B cell (primary cell): ENCODE data around the gene EMID1. TPM values are rescaled to one million over a fixed set of nuclear protein-coding genes. Genes with fewer than 3 reads are reported as not detected.

Source experiments
- ATAC-seq: fragments of 200-7000 bp; cut with Tn5 transposase; one replicate; pipeline ENCODE4 v1.10.0; 2021; ENCODE audit warnings: low read depth, mild to moderate bottlenecking, moderate number of reproducible peaks, moderate library complexity
- CTCF ChIA-PET: fragments of 350-600 bp; sonication (Branson Sonifier 250); formaldehyde crosslinking; loops from one replicate; lab custom pipeline; 2021; ENCODE audit warnings: antibody characterized with exemption, inconsistent platforms; lab: Charles Lee
- POLR2A ChIA-PET: fragments of 350-600 bp; sonication (Branson Sonifier 250); formaldehyde crosslinking; loops from one replicate; lab custom pipeline; 2021; ENCODE audit warnings: antibody characterized with exemption; lab: Charles Lee
- DNase-seq: peaks from one replicate; pipeline ENCODE4 v3.0.0; 2013
- H2AFZ ChIP-seq: 2 replicates; pipeline ENCODE4 v1.6.1; 2012; ENCODE audit warnings: mild to moderate bottlenecking, low read depth, low read length; ENCODE audit not compliant: insufficient read depth, poor library complexity, severe bottlenecking
- H3K27ac ChIP-seq, 2 donors: 1 replicate in 1 of 2; 2 replicates in 1 of 2; pipeline ENCODE4 v1.5.1; 2012 to 2013; ENCODE audit warnings: low read length in 2 of 2, mild to moderate bottlenecking in 2 of 2, moderate library complexity in 1 of 2
- H3K27me3 ChIP-seq, 4 experiments: fragments of 200-600 bp in 1 of 4; sonication (generic) in 1 of 4; replicated peaks in 1 of 4; 1 replicate in 2 of 4; 2 replicates in 2 of 4; pipeline versions ENCODE4 v1.6.1 to v1.7.0; 2013 to 2016; ENCODE audit warnings: low read length in 3 of 4, mild to moderate bottlenecking in 2 of 4, mixed read lengths in 1 of 4, moderate library complexity in 1 of 4; ENCODE audit not compliant: insufficient read depth in 4 of 4, control insufficient read depth in 3 of 4; ENCODE audit errors: control extremely low read depth in 1 of 4
- H3K36me3 ChIP-seq, 2 experiments: replicated peaks in 1 of 2; 1 replicate in 1 of 2; 2 replicates in 1 of 2; pipeline versions ENCODE4 v1.6.1 to v1.7.1; 2013; ENCODE audit warnings: low read length in 1 of 2; ENCODE audit not compliant: insufficient read depth in 2 of 2, control insufficient read depth in 1 of 2; ENCODE audit errors: control extremely low read depth in 1 of 2, extremely low read depth in 1 of 2
- H3K4me1 ChIP-seq, 2 donors: fragments of 200-600 bp in 1 of 2; sonication (generic) in 1 of 2; 1 replicate in 1 of 2; 2 replicates in 1 of 2; pipeline versions ENCODE4 v1.5.1 to v1.6.1; 2013 to 2017; ENCODE audit warnings: low read length in 2 of 2; ENCODE audit not compliant: control insufficient read depth in 2 of 2, insufficient read depth in 2 of 2
- H3K4me2 ChIP-seq: replicated peaks from 2 replicates; pipeline ENCODE3; 2012; ENCODE audit warnings: mild to moderate bottlenecking, low read depth, low read length; ENCODE audit not compliant: poor library complexity, severe bottlenecking
- H3K4me3 ChIP-seq, 5 experiments: fragments of 200-600 bp in 1 of 5; sonication (generic) in 1 of 5; 1 replicate in 3 of 5; 2 replicates in 2 of 5; pipeline versions ENCODE4 v1.5.1 to v1.7.0; 2011 to 2016; ENCODE audit warnings: low read length in 4 of 5, mild to moderate bottlenecking in 4 of 5, low read depth in 2 of 5, control low read depth in 1 of 5, moderate library complexity in 1 of 5; ENCODE audit not compliant: insufficient read depth in 1 of 5; ENCODE audit errors: control extremely low read depth in 1 of 5, extremely low read depth in 1 of 5
- H3K79me2 ChIP-seq: fragments of 200-600 bp; sonication (generic); one replicate; pipeline ENCODE4 v1.6.0; 2016; ENCODE audit warnings: low read length; ENCODE audit not compliant: control insufficient read depth, insufficient read depth
- H3K9ac ChIP-seq: fragments of 200-600 bp; sonication (generic); 2 replicates; pipeline ENCODE4 v1.6.1; 2017; ENCODE audit warnings: mild to moderate bottlenecking, low read length, moderate library complexity
- H3K9me3 ChIP-seq, 3 donors: one replicate each; pipeline versions ENCODE4 v1.6.1 to v1.7.1; 2013; ENCODE audit warnings: low read length in 2 of 3; ENCODE audit not compliant: control insufficient read depth in 2 of 3, insufficient read depth in 1 of 3; ENCODE audit errors: control extremely low read depth in 1 of 3
- H4K20me1 ChIP-seq: 2 replicates; pipeline ENCODE4 v1.6.0; 2012; ENCODE audit warnings: mild to moderate bottlenecking, low read length; ENCODE audit not compliant: insufficient read depth, control insufficient read depth, poor library complexity, severe bottlenecking
- H3K27ac Mint-ChIP-seq: one replicate; pipeline ENCODE4 v1.8.0; 2021; ENCODE audit warnings: mixed read lengths
- H3K27me3 Mint-ChIP-seq: one replicate; pipeline ENCODE4 v1.8.0; 2021; ENCODE audit warnings: mixed read lengths
- H3K4me1 Mint-ChIP-seq: one replicate; pipeline ENCODE4 v1.8.0; 2021; ENCODE audit warnings: mixed read lengths
- H3K4me3 Mint-ChIP-seq: one replicate; pipeline ENCODE4 v1.8.0; 2021; ENCODE audit warnings: mixed read lengths
- H3K9me3 Mint-ChIP-seq: one replicate; pipeline ENCODE4 v1.8.0; 2022; ENCODE audit warnings: mixed read lengths; ENCODE audit not compliant: insufficient read depth
- CTCF ChIP-seq: fragments of 200-600 bp; IDR thresholded peaks from one replicate; pipeline ENCODE4 v1.8.0; 2022; ENCODE audit warnings: antibody characterized with exemption, mild to moderate bottlenecking
- EZH2 ChIP-seq: IDR thresholded peaks from 2 replicates; pipeline ENCODE4 v1.6.1; 2012; ENCODE audit warnings: borderline replicate concordance, low read depth, mild to moderate bottlenecking, moderate library complexity, low read length; ENCODE audit not compliant: insufficient read depth, poor library complexity, severe bottlenecking
- WGBS: methylation state at CpG from one replicate; pipeline ENCODE4 v1.1.5; 2013; ENCODE audit warnings: missing lambda C conversion rate; ENCODE audit not compliant: insufficient coverage; 5-methylcytosine and 5-hydroxymethylcytosine counted together
- intact Hi-C: fragments of 100-400 bp; cut with micrococcal nuclease; formaldehyde crosslinking; loops from one replicate; pipeline ENCODE4 v1.10.0; 2022
- polyA plus RNA-seq: library from polyadenylated mRNA; depleted of rRNA; stranded (reverse); fragments of >200 nt; gene quantifications from 2 replicates; pipeline ENCODE4 v1.2.3, GENCODE V29; 2012
- total RNA-seq, 2 donors: library from RNA; stranded (reverse); fragments of 120-200 nt in 1 of 2; gene quantifications; 1 replicate in 1 of 2; 2 replicates in 1 of 2; pipeline versions ENCODE4 v1.2.3 to v1.2.4, GENCODE V29; 2013 to 2022

Gene EMID1
- total and polyA plus RNA-seq, 2 donors (not counting 1 experiment from before 2014, with no cell fraction given), result not detected

GRCh38 chr22:29184849-29185490 is 20.7 kb upstream of the EMID1 start:
- no peak overlapping the region for H3K4me2 ChIP-seq
- POLR2A ChIA-PET, result no interaction called here
- H3K4me1 ChIP-seq, result no peaks in the 10 kb centered on the region
- Mint-ChIP-seq H3K4me3 (no peak overlapping the region), H3K27ac (no peak overlapping the region), H3K4me1 (no peaks in the 10 kb centered on the region), H3K27me3 (peaks cover 61% of the 10 kb centered on the region), H3K9me3 (no peaks in the 10 kb centered on the region)
- no peak overlapping the region for H3K27ac ChIP-seq
- H2AFZ ChIP-seq, result no peak overlapping the region
- ATAC-seq (no peak), DNase-seq (no peak)
- WGBS, result 66% methylated on average over 12 of the region's 12 CpGs
- TF ChIP-seq EZH2 (no peak), CTCF (no peak)
- intact Hi-C loops, result no loop called here
- CTCF ChIA-PET, result interaction anchor here (0.6 kb wide), 1 partner anchor 13 kb away, joined by 3 read pairs; no protein-coding TSS in a partner anchor
- no peaks in the 10 kb centered on the region for H3K79me2 ChIP-seq
- H3K4me3 ChIP-seq, result no peak overlapping the region
- H3K9ac ChIP-seq, result no peak overlapping the region
- H3K27me3 ChIP-seq, result peaks cover 0 to 25% (median 9%) of the 10 kb centered on the region in 4 experiments
- H4K20me1 ChIP-seq, result no peaks in the 10 kb centered on the region
- no peaks in the 10 kb centered on the region for H3K36me3 ChIP-seq
- H3K9me3 ChIP-seq, result peaks cover 1 to 10% (median 3%) of the 10 kb centered on the region in 3 donors

- ChIA-PET POLR2A (no interaction called here), CTCF (no interaction called here)
- Histone ChIP-seq H3K36me3 (no peaks in the 10 kb centered on the region), H3K9me3 (peaks cover 0 to 10% (median 3%) of the 10 kb centered on the region in 3 donors), H2AFZ (no peak overlapping the region), H3K27me3 (peaks cover 0 to 28% (median 9%) of the 10 kb centered on the region in 4 experiments), H3K4me1 (no peaks in the 10 kb centered on the region), H3K4me2 (no peak overlapping the region), H3K9ac (no peak overlapping the region), H3K79me2 (no peaks in the 10 kb centered on the region), H3K4me3 (no peak overlapping the region), H4K20me1 (no peaks in the 10 kb centered on the region), H3K27ac (no peak overlapping the region)
- H3K4me1 Mint-ChIP-seq, result no peaks in the 10 kb centered on the region
- no peak overlapping the region for H3K27ac Mint-ChIP-seq
- ATAC-seq (no peak), DNase-seq (no peak)
- peaks cover 56% of the 10 kb centered on the region for H3K27me3 Mint-ChIP-seq
- no peaks in the 10 kb centered on the region for H3K9me3 Mint-ChIP-seq
- TF ChIP-seq EZH2, result no peak
- no peak for TF ChIP-seq CTCF
- intact Hi-C loops, result no loop called here
- WGBS, result no CpG with 5 or more reads among the region's 1 CpG
- no peak overlapping the region for H3K4me3 Mint-ChIP-seq
Observed at GRCh38 chr22:29186302-29186701, 19.4 kb upstream of the EMID1 start.
